ENCODE data around the gene MAEA.
"Not testable (repeated sequence)": the region's sequence is repeated elsewhere in the genome, so short reads cannot be mapped to it uniquely, and the experiment has no call there.

MAEA gene

DNA sequence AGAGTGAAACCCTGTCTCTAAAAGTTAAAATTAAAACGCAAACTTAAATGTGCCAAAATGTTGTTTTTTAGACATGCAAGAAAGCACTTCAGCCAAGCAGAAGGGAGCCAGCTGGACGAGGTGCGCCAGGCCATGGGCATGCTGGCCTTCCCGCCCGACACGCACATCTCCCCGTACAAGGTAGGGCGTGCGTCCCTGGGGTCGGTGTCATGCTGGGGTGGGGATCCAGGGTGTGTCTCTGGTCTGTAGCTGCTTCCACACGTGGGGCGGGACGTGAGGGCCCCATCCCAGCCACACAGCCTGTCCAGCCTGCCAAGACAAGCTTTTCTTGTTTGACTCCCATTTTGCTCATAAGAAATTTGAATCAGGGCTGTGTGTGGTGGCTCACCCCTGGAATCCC, 43.0 kb downstream of the MAEA start:
- DNase-seq (ENCODE audit: low read depth in 2 of 2), result no peak
- TF ChIP-seq, protein P1, sequence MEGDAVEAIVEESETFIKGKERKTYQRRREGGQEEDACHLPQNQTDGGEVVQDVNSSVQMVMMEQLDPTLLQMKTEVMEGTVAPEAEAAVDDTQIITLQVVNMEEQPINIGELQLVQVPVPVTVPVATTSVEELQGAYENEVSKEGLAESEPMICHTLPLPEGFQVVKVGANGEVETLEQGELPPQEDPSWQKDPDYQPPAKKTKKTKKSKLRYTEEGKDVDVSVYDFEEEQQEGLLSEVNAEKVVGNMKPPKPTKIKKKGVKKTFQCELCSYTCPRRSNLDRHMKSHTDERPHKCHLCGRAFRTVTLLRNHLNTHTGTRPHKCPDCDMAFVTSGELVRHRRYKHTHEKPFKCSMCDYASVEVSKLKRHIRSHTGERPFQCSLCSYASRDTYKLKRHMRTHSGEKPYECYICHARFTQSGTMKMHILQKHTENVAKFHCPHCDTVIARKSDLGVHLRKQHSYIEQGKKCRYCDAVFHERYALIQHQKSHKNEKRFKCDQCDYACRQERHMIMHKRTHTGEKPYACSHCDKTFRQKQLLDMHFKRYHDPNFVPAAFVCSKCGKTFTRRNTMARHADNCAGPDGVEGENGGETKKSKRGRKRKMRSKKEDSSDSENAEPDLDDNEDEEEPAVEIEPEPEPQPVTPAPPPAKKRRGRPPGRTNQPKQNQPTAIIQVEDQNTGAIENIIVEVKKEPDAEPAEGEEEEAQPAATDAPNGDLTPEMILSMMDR (IDR thresholded peaks at IDR 0.05; ENCODE audit: low read depth, low read length), result no peak
- H3K4me3 ChIP-seq (replicated peaks in 1 of 2; ENCODE audit: low read depth in 2 of 2, low read length in 2 of 2), result no peak overlapping the region

DNA sequence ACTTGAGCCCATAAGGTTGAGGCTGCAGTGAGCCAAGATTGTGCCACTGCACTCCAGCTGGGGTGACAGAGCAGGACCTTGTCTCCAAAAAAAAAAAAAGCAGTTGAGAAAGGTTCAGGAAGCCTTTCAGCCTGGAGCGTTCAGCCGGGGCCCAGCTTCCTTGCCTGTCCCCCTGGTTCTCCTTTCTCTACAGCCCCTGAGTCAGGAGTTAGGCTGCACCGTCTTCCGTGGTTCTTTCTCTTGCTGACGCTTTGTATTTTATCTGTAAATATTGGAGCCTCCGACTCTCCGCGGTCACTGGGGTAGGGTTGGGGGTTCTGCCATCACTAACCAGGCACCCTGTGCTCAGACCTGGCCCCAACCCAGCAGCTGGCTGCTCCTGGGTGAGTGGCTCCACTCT, 43.6 kb downstream of the MAEA start:
- TF ChIP-seq, protein P1 (IDR thresholded peaks at IDR 0.05; ENCODE audit: low read depth, low read length), result no peak
- DNase-seq (ENCODE audit: low read depth in 2 of 2), result no peak
- no peak overlapping the region for H3K4me3 ChIP-seq (replicated peaks in 1 of 2; ENCODE audit: low read depth in 2 of 2, low read length in 2 of 2)

DNA sequence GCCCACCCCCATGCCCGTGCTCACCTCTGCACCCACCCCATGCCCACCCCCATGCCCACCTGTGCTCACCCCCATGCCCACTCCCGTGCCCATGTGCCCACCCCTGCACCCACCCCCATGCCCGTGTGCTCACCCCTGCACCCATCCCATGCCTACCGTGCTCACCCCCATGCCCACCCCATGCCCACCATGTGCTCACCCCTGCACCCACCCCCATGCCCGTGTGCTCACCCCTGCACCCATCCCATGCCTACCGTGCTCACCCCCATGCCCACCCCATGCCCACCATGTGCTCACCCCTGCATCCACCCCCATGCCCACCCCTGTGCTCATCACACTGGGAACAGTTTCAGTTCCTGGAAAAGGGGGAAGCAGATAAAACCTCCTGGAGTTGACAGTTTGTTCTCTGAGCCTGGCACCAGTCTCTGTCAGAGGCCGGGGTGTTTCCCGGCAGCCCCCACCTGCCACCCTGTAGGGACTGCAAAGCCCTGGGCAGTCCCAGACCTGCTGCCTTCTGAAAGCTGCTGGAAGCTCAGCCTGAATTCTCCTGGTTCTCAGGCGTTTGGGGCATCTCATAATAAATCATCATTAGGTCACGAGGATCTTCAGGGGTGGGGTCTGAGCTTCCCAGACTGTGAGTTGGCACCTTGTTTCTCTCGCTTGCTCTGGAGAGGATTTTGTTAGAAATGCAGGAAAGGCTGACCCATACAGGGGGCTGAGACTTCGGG, 44.3 kb downstream of the MAEA start:
- H3K4me3 ChIP-seq (replicated peaks in 1 of 2; ENCODE audit: low read depth in 2 of 2, low read length in 2 of 2), result not testable (repeated sequence)

DNA sequence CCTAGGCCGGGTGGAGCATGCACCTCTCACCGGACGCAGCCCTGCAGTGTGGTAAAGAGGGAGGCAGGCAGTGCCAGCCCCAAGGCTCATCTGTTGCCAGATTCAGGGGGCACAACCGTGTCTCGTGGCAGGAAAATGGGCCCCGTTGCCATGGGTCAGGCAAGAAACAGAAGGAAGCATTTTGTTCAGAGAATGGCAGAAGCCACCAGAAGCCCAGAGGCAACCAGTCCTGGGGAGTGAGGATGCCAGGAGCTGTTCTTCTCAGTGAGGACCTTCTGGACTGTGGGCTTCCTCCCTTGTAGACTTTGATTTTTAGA, 44.8 kb downstream of the MAEA start:
- no peak overlapping the region for H3K4me3 ChIP-seq (replicated peaks in 1 of 2; ENCODE audit: low read depth in 2 of 2, low read length in 2 of 2)
- DNase-seq (ENCODE audit: low read depth in 2 of 2), result no peak
- TF ChIP-seq, protein P1 (IDR thresholded peaks at IDR 0.05; ENCODE audit: low read depth, low read length), result no peak

More for the DNA sequence above, 44.3 kb downstream of the MAEA start:
- DNase-seq (ENCODE audit: low read depth in 2 of 2), result not testable (repeated sequence)

DNA sequence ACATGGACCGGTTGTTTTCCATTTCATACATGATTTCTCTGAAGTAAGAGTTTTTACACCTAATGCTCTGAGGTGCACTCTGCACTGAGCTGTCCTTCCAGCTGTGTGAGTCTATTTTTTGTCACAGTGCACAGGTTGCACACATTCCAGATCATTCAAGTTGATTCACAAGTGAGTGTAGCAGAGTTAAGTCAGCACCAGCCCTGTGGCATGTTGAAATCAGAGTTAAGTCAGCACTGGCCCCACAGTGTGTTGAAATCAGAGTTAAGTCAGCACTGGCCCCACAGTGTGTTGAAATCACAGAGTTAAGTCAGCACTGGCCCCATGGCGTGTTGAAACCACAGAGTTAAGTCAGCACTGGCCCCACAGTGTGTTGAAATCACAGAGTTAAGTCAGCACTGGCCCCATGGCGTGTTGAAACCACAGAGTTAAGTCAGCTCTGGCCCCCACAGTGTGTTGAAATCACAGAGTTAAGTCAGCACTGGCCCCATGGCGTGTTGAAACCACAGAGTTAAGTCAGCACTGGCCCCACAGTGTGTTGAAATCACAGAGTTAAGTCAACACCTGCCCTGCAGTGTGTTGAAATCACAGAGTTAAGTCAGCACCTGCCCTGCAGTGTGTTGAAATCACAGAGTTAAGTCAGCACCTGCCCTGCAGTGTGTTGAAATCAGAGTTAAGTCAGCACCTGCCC, 45.6 kb downstream of the MAEA start:
- DNase-seq (ENCODE audit: low read depth in 2 of 2), result peak in 1 of 2 donors; percentile 37
- not testable (repeated sequence) for H3K4me3 ChIP-seq (replicated peaks in 1 of 2; ENCODE audit: low read depth in 2 of 2, low read length in 2 of 2)

DNA sequence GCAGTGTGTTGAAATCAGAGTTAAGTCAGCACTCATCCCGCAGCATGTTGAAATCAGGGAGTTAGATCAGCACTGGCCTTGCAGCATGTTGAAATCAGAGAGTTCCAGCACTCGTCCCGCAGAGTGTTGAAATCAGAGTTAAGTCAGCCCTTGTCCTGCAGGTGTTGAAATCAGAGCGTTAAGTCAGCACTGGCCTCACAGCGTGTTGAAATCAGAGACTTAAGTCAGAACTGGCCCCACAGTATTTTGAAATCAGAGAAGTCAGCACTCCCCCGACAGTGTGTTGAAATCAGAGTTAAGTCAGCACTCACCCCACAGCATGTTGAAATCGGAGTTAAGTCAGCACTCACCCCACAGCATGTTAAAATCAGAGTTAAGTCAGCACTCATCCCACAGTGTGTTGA, 46.4 kb downstream of the MAEA start:
- TF ChIP-seq, protein P1 (IDR thresholded peaks at IDR 0.05; ENCODE audit: low read depth, low read length), result no peak
- DNase-seq (ENCODE audit: low read depth in 2 of 2), result peak; percentile 57 to 74
- no peak overlapping the region for H3K4me3 ChIP-seq (replicated peaks in 1 of 2; ENCODE audit: low read depth in 2 of 2, low read length in 2 of 2)

DNA sequence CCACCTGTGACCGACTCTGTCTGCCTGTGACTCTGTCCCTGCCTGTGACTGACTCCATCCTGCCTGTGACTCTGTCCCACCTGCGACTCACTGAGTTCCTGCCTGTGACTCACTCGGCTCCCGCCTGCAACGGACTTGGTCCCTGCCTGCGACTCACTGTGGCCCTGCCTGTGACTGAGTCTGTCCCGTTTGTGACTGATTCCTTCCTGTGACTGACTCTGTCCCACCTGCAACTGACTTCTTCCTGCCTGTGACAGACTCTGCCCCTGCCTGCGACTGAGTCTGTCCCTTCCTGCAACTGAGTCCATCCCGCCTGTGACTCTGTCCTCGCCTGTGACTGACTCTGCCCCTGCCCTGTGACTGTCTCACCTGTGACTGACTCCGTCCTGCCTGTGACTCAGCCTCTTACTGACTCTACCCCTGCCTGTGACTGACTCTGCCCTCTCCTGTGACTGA, 47.7 kb downstream of the MAEA start:
- H3K4me3 ChIP-seq (replicated peaks in 1 of 2; ENCODE audit: low read depth in 2 of 2, low read length in 2 of 2), result no peak overlapping the region
- no peak for DNase-seq (ENCODE audit: low read depth in 2 of 2)
- TF ChIP-seq, protein P1 (IDR thresholded peaks at IDR 0.05; ENCODE audit: low read depth, low read length), result no peak

All from cardiac fibroblast (primary cell).